Measurements from ENCODE around the gene KLHL33. TPM values are rescaled to one million over a fixed set of nuclear protein-coding genes. Genes with fewer than 3 reads are reported as not detected.

KLHL33 gene
- total and polyA plus RNA-seq, 8 donors, result 0.20 to 0.39 (median 0.29) TPM

DNA sequence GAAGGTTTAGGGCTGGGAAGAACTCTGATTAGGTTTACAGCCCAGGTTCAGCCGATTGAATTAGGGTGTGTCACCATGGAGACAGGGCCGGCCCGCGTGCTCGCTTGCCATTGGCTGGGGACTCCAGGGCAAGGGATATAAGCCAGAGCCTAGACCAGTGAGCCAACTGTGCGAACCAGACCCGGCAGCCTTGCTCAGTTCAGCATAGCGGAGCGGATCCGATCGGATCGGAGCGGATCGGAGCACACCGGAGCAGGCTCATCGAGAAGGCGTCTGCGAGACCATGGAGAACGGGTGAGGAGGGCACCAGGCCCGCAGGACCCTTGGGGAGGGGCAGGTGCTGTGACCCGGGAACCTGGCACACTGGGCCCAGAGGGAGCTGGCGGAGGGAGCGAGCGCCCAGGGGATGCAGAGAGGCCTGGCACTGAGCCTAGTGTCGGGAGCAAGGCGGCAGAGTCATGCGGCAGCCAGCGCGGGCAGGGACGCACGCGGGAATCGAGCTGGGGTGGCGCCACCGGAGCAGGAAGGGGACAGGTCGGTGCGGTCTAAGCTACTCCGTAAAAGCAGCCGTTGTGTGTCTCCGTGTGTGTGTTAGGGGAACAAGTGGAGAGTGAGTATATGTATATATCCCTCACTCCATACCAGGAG is 33.4 kb upstream of the KLHL33 start, which contains the start of gene PNP:
TSS of gene PNP (plus strand) at position 165 of the 648 bp plus-strand sequence. CDS start at position 284, 119 bp downstream.
- Histone ChIP-seq H3K4me1 (peaks cover 0 to 37% of the 10 kb centered on the region in 2 donors), H3K27ac (peak within 1 kb of the TSS; percentile 83 to 92), H3K9me3 (no peaks in the 10 kb centered on the region), H3K27me3 (no peaks in the 10 kb centered on the region), H3K36me3 (peaks cover 0 to 27% of the 10 kb centered on the region in 2 donors), H3K4me3 (peak within 1 kb of the TSS; percentile 61 to 76)
- TF ChIP-seq, protein P1, sequence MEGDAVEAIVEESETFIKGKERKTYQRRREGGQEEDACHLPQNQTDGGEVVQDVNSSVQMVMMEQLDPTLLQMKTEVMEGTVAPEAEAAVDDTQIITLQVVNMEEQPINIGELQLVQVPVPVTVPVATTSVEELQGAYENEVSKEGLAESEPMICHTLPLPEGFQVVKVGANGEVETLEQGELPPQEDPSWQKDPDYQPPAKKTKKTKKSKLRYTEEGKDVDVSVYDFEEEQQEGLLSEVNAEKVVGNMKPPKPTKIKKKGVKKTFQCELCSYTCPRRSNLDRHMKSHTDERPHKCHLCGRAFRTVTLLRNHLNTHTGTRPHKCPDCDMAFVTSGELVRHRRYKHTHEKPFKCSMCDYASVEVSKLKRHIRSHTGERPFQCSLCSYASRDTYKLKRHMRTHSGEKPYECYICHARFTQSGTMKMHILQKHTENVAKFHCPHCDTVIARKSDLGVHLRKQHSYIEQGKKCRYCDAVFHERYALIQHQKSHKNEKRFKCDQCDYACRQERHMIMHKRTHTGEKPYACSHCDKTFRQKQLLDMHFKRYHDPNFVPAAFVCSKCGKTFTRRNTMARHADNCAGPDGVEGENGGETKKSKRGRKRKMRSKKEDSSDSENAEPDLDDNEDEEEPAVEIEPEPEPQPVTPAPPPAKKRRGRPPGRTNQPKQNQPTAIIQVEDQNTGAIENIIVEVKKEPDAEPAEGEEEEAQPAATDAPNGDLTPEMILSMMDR (IDR thresholded peaks at IDR 0.05), result no peak
- DNase-seq, result peak; percentile 60 to 95 (median 88)
- ATAC-seq, result peak; percentile 97
- intact Hi-C loops (cut with DNase I), result no loop called here

DNA sequence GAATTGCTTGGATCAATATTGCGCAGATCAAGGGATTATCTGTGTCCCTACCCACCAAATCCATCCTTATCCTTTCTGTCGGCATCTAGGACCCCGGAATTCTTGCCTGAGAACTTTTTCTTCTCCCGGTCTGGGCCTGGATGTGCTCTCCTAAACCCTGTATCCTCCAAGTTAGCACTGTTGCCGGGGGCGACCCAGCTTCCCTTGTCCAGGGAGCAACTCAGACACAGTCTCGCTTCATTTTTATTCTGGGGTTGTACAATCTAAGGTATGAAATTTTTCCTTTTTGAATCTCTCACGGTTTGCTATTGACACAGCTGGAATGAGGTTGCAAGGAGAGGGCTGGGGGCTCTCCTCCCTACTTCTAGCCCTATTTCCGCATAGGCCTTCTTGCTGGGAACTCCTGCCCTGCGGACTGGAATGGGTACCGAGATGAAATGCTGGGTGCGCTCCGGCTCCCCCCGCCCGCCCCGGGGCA is 32.8 kb upstream of the KLHL33 start:
- H3K27me3 ChIP-seq, result no peaks in the 10 kb centered on the region
- peaks cover 0 to 37% of the 10 kb centered on the region in 2 donors for H3K4me1 ChIP-seq
- H3K9me3 ChIP-seq, result no peaks in the 10 kb centered on the region
- ATAC-seq (peak; percentile 1), DNase-seq (peak in 2 of 4 donors; percentile 26 to 85)
- intact Hi-C loops (cut with DNase I), result no loop called here
- TF ChIP-seq, protein P1 (IDR thresholded peaks at IDR 0.05), result no peak
- peak overlapping the region; percentile 83 to 92 for H3K27ac ChIP-seq
- peak overlapping the region; percentile 61 to 76 for H3K4me3 ChIP-seq
- peaks cover 0 to 21% of the 10 kb centered on the region in 2 donors for H3K36me3 ChIP-seq

DNA sequence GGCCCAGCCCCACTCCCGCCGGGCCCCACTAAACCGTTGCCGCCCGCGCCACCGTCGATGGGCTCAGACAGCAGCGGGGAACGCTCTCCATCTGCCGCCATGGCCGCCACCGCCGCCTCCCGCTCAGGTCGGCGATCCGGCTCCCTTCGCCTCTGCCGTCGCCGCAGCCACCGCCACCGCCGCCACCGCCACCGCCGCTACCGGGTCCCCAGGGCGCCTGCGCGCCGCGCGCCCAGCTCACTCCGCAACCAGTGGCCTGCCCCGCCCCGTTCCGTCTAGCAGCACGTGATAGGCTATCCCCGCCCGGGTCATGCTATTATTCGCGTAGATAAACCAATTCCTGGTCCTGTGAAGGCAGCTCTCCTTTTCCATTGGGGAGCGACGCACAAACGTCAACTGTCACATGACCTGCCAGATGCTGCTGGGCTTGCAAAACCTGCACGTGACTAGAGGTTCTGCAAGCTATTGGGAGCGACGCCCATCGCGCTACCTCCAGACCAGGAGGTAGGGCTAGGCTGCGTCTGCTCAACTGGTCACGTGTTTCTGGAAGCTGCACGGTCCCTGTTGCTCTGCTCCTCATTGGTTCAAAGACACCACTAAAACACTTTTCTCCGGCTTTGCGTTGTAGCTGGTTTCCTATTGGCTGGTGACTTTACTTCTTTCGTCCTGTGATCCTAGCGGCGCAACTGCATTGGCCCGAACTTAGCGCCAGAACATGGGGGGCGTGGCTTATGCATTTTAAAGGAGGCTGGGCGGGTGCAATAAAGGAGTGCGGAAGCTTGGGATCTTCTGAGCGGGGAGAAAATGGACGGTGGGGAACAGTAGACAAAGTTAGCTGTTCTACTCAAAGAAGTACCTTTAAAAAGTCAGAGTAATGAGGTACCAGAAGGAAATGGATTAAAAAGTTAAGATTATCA is 25.5 kb upstream of the KLHL33 start, which contains the start of gene PIP4P1:
TSS of gene PIP4P1 (minus strand) at position 210 of the 917 bp plus-strand sequence. CDS start at position 101, 109 bp downstream.
- no peaks in the 10 kb centered on the region for H3K9me3 ChIP-seq
- DNase-seq (peak; percentile 98 to 100 (median 99)), ATAC-seq (peak; percentile 96)
- intact Hi-C loops (cut with DNase I), result no loop called here
- no peaks in the 10 kb centered on the region for H3K27me3 ChIP-seq
- H3K27ac ChIP-seq, result peak within 1 kb of the TSS; percentile 88 to 89
- peaks cover 0 to 32% of the 10 kb centered on the region in 2 donors for H3K36me3 ChIP-seq
- TF ChIP-seq, protein P1 (IDR thresholded peaks at IDR 0.05), result no peak
- peak within 1 kb of the TSS; percentile 85 to 88 for H3K4me3 ChIP-seq
- peaks cover 19 to 45% of the 10 kb centered on the region in 2 donors for H3K4me1 ChIP-seq

- intact Hi-C loops (cut with DNase I), result no loop called here
- TF ChIP-seq, protein P1 (IDR thresholded peaks at IDR 0.05), result no peak
- H3K27me3 ChIP-seq, result no peaks in the 10 kb centered on the region
- peaks cover 25 to 53% of the 10 kb centered on the region in 2 donors for H3K4me1 ChIP-seq
- ATAC-seq (peak; percentile 41), DNase-seq (peak in 2 of 4 donors; percentile 44 to 61)
- peaks cover 0 to 34% of the 10 kb centered on the region in 2 donors for H3K36me3 ChIP-seq
- peak overlapping the region; percentile 88 to 89 for H3K27ac ChIP-seq
- H3K4me3 ChIP-seq, result peak overlapping the region; percentile 85 to 88
- no peaks in the 10 kb centered on the region for H3K9me3 ChIP-seq
Observed at GRCh38 chr14:20460458-20461224, 24.7 kb upstream of the KLHL33 start.

Data from left lung (tissue), 10 donors.